ENCODE data around the gene XRCC3. TPM values are rescaled to one million over a fixed set of nuclear protein-coding genes. Genes with fewer than 3 reads are reported as not detected.

The XRCC3 gene
- total and polyA plus RNA-seq, 2 of the 8 experiments (the other 6 are each of a cell fraction or from before 2014, with no cell fraction given) = 36.9 to 41.8 TPM

GRCh38 chr14:103702095-103702494 lies 13.2 kb downstream of the XRCC3 start (continued):
- no peak for TF ChIP-seq ATF3 (IDR thresholded peaks at IDR 0.05; ENCODE audit: insufficient read depth, low read depth, low read length)
- TF ChIP-seq TEAD4 (IDR thresholded peaks at IDR 0.05; ENCODE audit: low read depth, low read length) = no peak

Measured in H1 (cell line).